Upper lobe of right lung (tissue), 1 donor: ENCODE data around the gene FRY. TPM values are rescaled to one million over a fixed set of nuclear protein-coding genes. Genes with fewer than 3 reads are reported as not detected.
A peak's percentile ranks its signal among the peaks of the same experiment; 100 is the strongest.

Experiments used
- ATAC-seq: fragments of 200-7000 bp; cut with Tn5 transposase; one replicate; pipeline ENCODE4 v1.9.1; 2020; ENCODE audit warnings: mild to moderate bottlenecking, moderate library complexity
- DNase-seq: peaks from one replicate; pipeline ENCODE4 v3.0.0-alpha.2; 2020
- H3K27ac ChIP-seq: fragments of 200-600 bp; one replicate; pipeline ENCODE4 v1.8.0; 2022
- H3K27me3 ChIP-seq: fragments of 200-600 bp; one replicate; pipeline ENCODE4 v1.8.0; 2022; ENCODE audit warnings: mild to moderate bottlenecking
- H3K36me3 ChIP-seq: fragments of 200-600 bp; one replicate; pipeline ENCODE4 v1.8.0; 2022
- H3K4me1 ChIP-seq: fragments of 200-600 bp; one replicate; pipeline ENCODE4 v1.8.0; 2022
- H3K4me3 ChIP-seq: fragments of 200-600 bp; one replicate; pipeline ENCODE4 v1.8.0; 2022; ENCODE audit warnings: mild to moderate bottlenecking
- H3K9me3 ChIP-seq: fragments of 200-600 bp; one replicate; pipeline ENCODE4 v1.8.0; 2022
- CTCF ChIP-seq: fragments of 200-600 bp; IDR thresholded peaks from one replicate; pipeline ENCODE4 v1.8.0; 2022; ENCODE audit warnings: antibody characterized with exemption
- intact Hi-C: fragments of 100-400 bp; cut with DNase I; formaldehyde crosslinking; loops from one replicate; pipeline ENCODE4 v1.11.0; 2022
- total RNA-seq: library from RNA; stranded (reverse); fragmentation: NEBNext Ultra II Directional; extraction: Animal tissue kit (Norgen Biotek cat#: 25700); gene quantifications from one replicate; pipeline ENCODE4 v1.2.1, GENCODE V29; 2021
- donor health status: DM: no; HTN: yes; CAD: no; lungs with severe emphysema.

FRY gene
- total RNA-seq, 1 donor from 2014 or later = 76.6 TPM

GRCh38 chr13:32254916-32255723 lies 223.5 kb downstream of the FRY start:
- TF ChIP-seq CTCF = no peak
- intact Hi-C loops = no loop called here
- Histone ChIP-seq H3K9me3 (no peaks in the 10 kb centered on the region), H3K27me3 (no peaks in the 10 kb centered on the region), H3K4me3 (peak overlapping the region; percentile 45), H3K36me3 (no peaks in the 10 kb centered on the region), H3K4me1 (peaks cover 8% of the 10 kb centered on the region), H3K27ac (peak overlapping the region; percentile 84)
- ATAC-seq = peak; percentile 32
- DNase-seq = no peak

GRCh38 chr13:32255724-32256109 lies 224.1 kb downstream of the FRY start:
- Histone ChIP-seq H3K9me3 (no peaks in the 10 kb centered on the region), H3K36me3 (no peaks in the 10 kb centered on the region), H3K27ac (peak overlapping the region; percentile 84), H3K27me3 (no peaks in the 10 kb centered on the region), H3K4me1 (peaks cover 10% of the 10 kb centered on the region), H3K4me3 (peak overlapping the region; percentile 45)
- DNase-seq = no peak
- TF ChIP-seq CTCF = no peak
- intact Hi-C loops = no loop called here
- no peak for ATAC-seq

- H3K4me1 ChIP-seq = peaks cover 15% of the 10 kb centered on the region
These were observed 224.7 kb downstream of the FRY start for GRCh38 chr13:32256243-32256642.

GRCh38 chr13:32257649-32258048 lies 226.1 kb downstream of the FRY start:
- no peaks in the 10 kb centered on the region for H3K9me3 ChIP-seq
- TF ChIP-seq CTCF = no peak

More at GRCh38 chr13:32256243-32256642, 224.7 kb downstream of the FRY start:
- Histone ChIP-seq H3K36me3 (no peaks in the 10 kb centered on the region), H3K9me3 (no peaks in the 10 kb centered on the region), H3K27me3 (no peaks in the 10 kb centered on the region), H3K27ac (peak overlapping the region; percentile 84), H3K4me3 (peak overlapping the region; percentile 45)
- intact Hi-C loops = no loop called here
- ATAC-seq (no peak), DNase-seq (no peak)
- no peak for TF ChIP-seq CTCF

GRCh38 chr13:32259116-32259515 lies 227.5 kb downstream of the FRY start:
- H3K27ac ChIP-seq = no peak overlapping the region
- TF ChIP-seq CTCF = no peak
- no peaks in the 10 kb centered on the region for H3K9me3 ChIP-seq
- H3K27me3 ChIP-seq = no peaks in the 10 kb centered on the region
- peaks cover 28% of the 10 kb centered on the region for H3K4me1 ChIP-seq
- DNase-seq (no peak), ATAC-seq (no peak)
- H3K4me3 ChIP-seq = no peak overlapping the region
- H3K36me3 ChIP-seq = peaks cover 14% of the 10 kb centered on the region
- intact Hi-C loops = no loop called here

More at GRCh38 chr13:32257649-32258048, 226.1 kb downstream of the FRY start:
- Histone ChIP-seq H3K36me3 (peaks cover 5% of the 10 kb centered on the region), H3K4me1 (peaks cover 28% of the 10 kb centered on the region), H3K27me3 (no peaks in the 10 kb centered on the region), H3K4me3 (no peak overlapping the region), H3K27ac (no peak overlapping the region)
- intact Hi-C loops = no loop called here
- DNase-seq (no peak), ATAC-seq (no peak)
